ENCODE results near the gene KCNIP4.

DNA sequence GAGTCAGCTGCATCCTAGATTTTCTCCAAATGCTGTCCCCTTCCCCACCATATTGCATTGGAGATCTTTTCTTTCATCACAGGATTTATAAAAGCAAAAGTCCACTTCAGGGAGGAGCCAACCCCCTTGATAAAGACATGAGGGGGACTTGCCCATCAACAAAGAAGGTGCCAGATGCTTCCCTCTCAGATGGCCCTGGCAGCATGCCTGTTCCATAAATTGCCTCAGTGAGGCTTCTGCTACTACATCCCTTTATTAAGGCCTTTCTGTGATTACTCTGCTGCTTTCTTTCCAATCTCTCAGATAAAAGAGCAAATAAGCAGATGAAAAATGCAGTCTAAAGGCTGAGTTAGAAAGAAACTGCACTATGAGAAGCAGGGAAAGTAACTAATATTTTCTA, 736.7 kb downstream of the KCNIP4 start:
- no peak for TF ChIP-seq POLR2A (IDR thresholded peaks at IDR 0.05)
- TF ChIP-seq CTCF (IDR thresholded peaks at IDR 0.05), result no peak
